HUDEP-2 (cell line): ENCODE data around the gene PRDX5.

ENCODE experiments used
- DNase-seq, 76 experiments: peaks; one replicate each; lab custom pipeline; 2025; ENCODE audit not compliant: unreplicated experiment in 76 of 76; lab: John Stamatoyannopoulos, UW

PRDX5 gene

DNA sequence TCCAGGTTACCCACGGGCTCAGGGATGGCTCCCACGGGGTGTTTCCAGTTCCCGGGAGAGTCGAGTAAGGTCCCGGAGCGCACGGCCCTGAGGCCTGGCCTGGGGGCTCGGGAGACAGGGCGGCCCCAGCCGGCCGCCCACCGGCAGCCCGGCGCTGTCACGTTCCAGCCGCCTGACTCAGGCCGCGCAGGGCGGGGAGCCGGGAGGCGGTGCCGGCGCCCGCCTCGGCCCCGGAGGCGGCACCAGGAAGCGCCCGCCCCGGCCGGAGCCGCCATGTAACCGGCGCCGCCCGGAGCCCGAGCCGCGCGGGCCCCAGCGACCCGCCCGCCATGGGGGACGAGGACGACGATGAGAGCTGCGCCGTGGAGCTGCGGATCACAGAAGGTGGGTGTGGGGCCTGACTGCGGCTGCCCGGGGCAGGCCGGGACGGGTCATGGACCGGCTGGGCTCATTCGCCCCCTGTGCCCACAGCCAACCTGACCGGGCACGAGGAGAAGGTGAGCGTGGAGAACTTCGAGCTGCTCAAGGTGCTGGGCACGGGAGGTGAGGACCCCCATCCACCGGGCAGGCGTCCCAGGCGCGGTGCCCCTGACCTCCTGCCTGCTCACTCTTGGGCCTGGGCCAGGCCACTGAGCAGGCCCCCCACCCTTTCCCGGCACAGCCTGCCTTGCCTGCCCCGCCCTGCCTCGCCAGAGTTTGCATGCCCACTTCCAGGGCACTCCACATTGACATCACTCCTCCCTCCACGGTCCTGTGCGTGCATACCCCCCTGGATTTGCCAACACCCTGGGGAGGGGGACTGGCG, 41.2 kb downstream of the PRDX5 start, which contains the start of gene RPS6KA4:
Gene RPS6KA4, plus strand, starts transcription at position 256 of the 805 bp plus-strand sequence. Its CDS starts 74 bp downstream, at position 330.
- peak in 39 of 76 experiments; percentile 3 to 51 (median 37) for DNase-seq

- no peak for DNase-seq
These were observed 42.0 kb downstream of the PRDX5 start for GRCh38 chr11:64359712-64360445.

GRCh38 chr11:64360448-64360921, 42.6 kb downstream of the PRDX5 start:
- DNase-seq = no peak

- no peak for DNase-seq
These were observed 43.7 kb downstream of the PRDX5 start for GRCh38 chr11:64361659-64362058.

- DNase-seq = no peak
These were observed 44.4 kb downstream of the PRDX5 start for GRCh38 chr11:64362339-64362738.

- DNase-seq = no peak
These were observed 46.5 kb downstream of the PRDX5 start for GRCh38 chr11:64364435-64364834.

- no peak for DNase-seq
These were observed 47.0 kb downstream of the PRDX5 start for GRCh38 chr11:64364911-64365310.

GRCh38 chr11:64366751-64367150, 48.8 kb downstream of the PRDX5 start:
- no peak for DNase-seq

DNA sequence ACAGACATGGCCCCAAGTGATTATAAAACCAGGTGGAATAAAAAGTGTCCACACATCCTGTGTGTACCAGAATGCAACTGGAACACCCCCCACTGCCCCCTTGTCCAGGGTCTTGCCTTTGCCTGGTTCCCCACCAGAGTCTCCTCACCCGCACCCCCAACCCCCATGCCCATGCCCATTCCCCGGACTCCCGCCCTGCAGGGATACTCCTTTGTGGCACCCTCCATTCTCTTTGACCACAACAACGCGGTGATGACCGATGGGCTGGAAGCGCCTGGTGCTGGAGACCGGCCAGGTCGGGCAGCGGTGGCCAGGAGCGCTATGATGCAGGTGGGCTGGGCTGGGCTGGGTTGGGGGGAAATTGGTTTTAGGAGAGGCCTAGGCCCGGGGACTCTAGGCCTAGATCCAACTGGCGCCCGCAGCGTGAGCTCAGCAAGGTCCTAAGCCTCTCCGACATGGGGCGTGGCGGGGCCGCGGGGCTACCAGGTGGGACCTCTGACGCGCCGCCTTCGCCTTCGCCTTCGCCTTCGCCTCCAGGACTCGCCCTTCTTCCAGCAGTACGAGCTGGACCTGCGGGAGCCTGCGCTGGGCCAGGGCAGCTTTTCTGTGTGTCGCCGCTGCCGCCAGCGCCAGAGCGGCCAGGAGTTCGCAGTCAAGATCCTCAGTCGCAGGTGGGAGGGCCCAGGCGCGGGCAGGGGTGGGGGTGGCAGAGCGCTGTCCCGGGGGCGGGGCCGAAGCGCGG, 50.2 kb downstream of the PRDX5 start:
- no peak for DNase-seq

GRCh38 chr11:64368673-64369074, 50.8 kb downstream of the PRDX5 start:
- DNase-seq = no peak

DNA sequence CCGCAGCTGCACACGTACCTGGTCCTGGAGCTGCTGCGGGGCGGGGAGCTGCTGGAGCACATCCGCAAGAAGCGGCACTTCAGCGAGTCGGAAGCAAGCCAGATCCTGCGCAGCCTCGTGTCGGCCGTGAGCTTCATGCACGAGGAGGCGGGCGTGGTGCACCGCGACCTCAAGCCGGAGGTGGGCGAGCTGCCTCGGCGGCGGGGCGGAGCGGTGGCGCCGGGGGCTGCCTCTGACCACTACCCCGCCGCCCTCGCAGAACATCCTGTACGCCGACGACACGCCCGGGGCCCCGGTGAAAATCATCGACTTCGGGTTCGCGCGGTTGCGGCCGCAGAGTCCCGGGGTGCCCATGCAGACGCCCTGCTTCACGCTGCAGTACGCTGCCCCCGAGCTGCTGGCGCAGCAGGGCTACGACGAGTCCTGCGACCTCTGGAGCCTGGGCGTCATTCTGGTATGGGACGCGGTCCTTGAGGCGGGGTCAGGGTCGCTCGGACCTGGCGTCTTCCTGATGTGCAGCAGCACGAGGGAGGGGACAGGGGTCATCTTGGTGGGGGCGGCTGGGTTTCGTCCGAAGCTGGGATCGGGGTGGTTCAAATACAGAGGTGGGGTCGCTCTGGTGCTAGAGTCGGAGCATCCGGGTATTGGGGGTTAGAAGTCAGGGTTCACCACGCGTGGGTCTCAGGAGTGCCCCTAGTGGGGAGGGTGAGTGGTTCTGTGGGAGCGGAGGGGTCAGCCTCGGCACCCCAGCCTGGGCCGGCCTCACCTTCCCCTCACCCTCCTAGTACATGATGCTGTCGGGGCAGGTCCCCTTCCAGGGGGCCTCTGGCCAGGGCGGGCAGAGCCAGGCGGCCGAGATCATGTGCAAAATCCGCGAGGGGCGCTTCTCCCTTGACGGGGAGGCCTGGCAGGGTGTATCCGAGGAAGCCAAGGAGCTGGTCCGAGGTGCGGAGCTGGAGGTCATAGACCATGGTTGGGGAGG, 51.8 kb downstream of the PRDX5 start:
- no peak for DNase-seq

DNA sequence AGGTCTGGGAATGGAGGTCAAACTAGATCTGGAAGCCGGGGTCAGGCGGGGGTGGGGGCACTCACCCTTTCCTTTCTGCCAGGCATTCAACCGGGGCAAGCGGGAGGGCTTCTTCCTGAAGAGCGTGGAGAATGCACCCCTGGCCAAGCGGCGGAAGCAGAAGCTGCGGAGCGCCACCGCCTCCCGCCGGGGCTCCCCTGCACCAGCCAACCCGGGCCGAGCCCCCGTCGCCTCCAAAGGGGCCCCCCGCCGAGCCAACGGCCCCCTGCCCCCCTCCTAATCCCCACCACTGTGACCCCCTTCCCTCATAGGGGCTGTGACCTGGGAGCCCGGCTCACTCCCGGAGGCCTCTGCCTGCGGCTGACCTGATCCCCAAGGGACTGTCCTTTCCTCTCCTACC, 53.3 kb downstream of the PRDX5 start:
- DNase-seq = no peak
